HepG2 (cell line): Measurements from ENCODE around the gene SEC14L1. TPM values are rescaled to one million over a fixed set of nuclear protein-coding genes. Genes with fewer than 3 reads are reported as not detected.

Source experiments
- ATAC-seq: fragments of 200-7000 bp; cut with Tn5 transposase; 3 replicates; pipeline ENCODE4 v1.9.1; 2020; ENCODE audit warnings: mild to moderate bottlenecking, moderate library complexity
- BruUV-seq: library from RNA; stranded (reverse); fragments of 400-500 nt; replicated peaks from 2 replicates; lab custom pipeline; 2021; lab: Mats Ljungman, UMichigan
- CTCF ChIA-PET: fragments of 300-600 bp; formaldehyde crosslinking; extraction: SDS; loops from one replicate; lab custom pipeline; 2021; ENCODE audit warnings: low total read pairs, inconsistent platforms, low intra/inter-chr PET ratio; lab: Yijun Ruan, JAX
- POLR2A ChIA-PET: fragments of 350-600 bp; sonication (Branson Sonifier 250); formaldehyde crosslinking; loops from one replicate; lab custom pipeline; 2020; ENCODE audit warnings: antibody characterized with exemption, inconsistent platforms; lab: Yijun Ruan, JAX
- DNase-seq: peaks from one replicate; pipeline ENCODE4 v3.0.0-alpha.2; 2015; ENCODE audit warnings: low spot score
- FAIRE-seq: peaks from 3 replicates; lab custom pipeline; 2011; peaks lifted over from hg19 to GRCh38; lab: Jason Lieb, UNC
- H2AFZ ChIP-seq: one replicate; pipeline ENCODE4 v1.6.1; 2011; ENCODE audit warnings: low read length, inconsistent platforms
- H3K27ac ChIP-seq: fragments of 300-600 bp; 3 replicates; pipeline ENCODE4 v1.8.0; 2011; ENCODE audit warnings: mixed run types, mild to moderate bottlenecking, mixed read lengths, low read length, inconsistent platforms; ENCODE audit not compliant: insufficient read depth; ENCODE audit errors: extremely low read length
- H3K27me3 ChIP-seq, 2 experiments: fragments of 200-600 bp in 1 of 2; 2 replicates in 1 of 2; 3 replicates in 1 of 2; pipeline versions ENCODE4 v1.6.0 to v1.8.0; 2011; ENCODE audit warnings: low read length in 2 of 2, mild to moderate bottlenecking in 2 of 2, moderate library complexity in 2 of 2, inconsistent platforms in 1 of 2; ENCODE audit not compliant: insufficient read depth in 2 of 2, control insufficient read depth in 1 of 2
- H3K36me3 ChIP-seq, 2 experiments: fragments of 200-600 bp in 1 of 2; replicated peaks in 1 of 2; 2 replicates in 1 of 2; 3 replicates in 1 of 2; pipeline versions ENCODE4 v1.5.1 to v1.8.0; 2011; ENCODE audit warnings: low read length in 2 of 2, inconsistent platforms in 1 of 2; ENCODE audit not compliant: insufficient read depth in 2 of 2, control insufficient read depth in 1 of 2
- H3K4me1 ChIP-seq: 2 replicates; pipeline ENCODE4 v1.5.1; 2012; ENCODE audit warnings: low read length, inconsistent platforms; ENCODE audit not compliant: insufficient read depth
- H3K4me2 ChIP-seq: 2 replicates; pipeline ENCODE4 v1.6.0; 2011; ENCODE audit warnings: low read depth, low read length, inconsistent platforms
- H3K4me3 ChIP-seq, 3 experiments: fragments of 200-600 bp in 1 of 3; sonication (generic), shearing (Covaris generic) in 1 of 3; replicated peaks in 1 of 3; 2 replicates each; pipeline ENCODE4 v1.5.1; 2011 to 2016; ENCODE audit warnings: low read length in 3 of 3, inconsistent platforms in 2 of 3, low read depth in 2 of 3, mild to moderate bottlenecking in 2 of 3, control low read depth in 1 of 3, mixed read lengths in 1 of 3; ENCODE audit not compliant: insufficient read depth in 1 of 3
- H3K79me2 ChIP-seq: one replicate; pipeline ENCODE4 v1.6.1; 2011; ENCODE audit warnings: low read length, inconsistent platforms; ENCODE audit not compliant: insufficient read depth
- H3K9ac ChIP-seq: 2 replicates; pipeline ENCODE4 v1.6.0; 2011; ENCODE audit warnings: mild to moderate bottlenecking, low read depth, low read length, inconsistent platforms; ENCODE audit not compliant: insufficient read depth
- H3K9me3 ChIP-seq: 2 replicates; pipeline ENCODE4 v1.5.1; 2012; ENCODE audit warnings: mild to moderate bottlenecking, low read length
- H4K20me1 ChIP-seq: 2 replicates; pipeline ENCODE4 v1.6.0; 2011; ENCODE audit warnings: inconsistent platforms, mild to moderate bottlenecking, low read length, moderate library complexity; ENCODE audit not compliant: insufficient read depth
- CBFB ChIP-seq: sonication (generic); formaldehyde crosslinking; IDR thresholded peaks from 2 replicates; pipeline ENCODE4 v1.4.0; 2020; ENCODE audit warnings: missing genetic modification reagents
- CBX5 ChIP-seq: sonication (generic); formaldehyde crosslinking; IDR thresholded peaks from 2 replicates; pipeline ENCODE4 v1.4.0; 2020; ENCODE audit warnings: missing genetic modification reagents, borderline replicate concordance
- CC2D1A ChIP-seq: sonication (generic); formaldehyde crosslinking; IDR thresholded peaks from 2 replicates; pipeline ENCODE4 v1.8.1; 2023; ENCODE audit warnings: mild to moderate bottlenecking, missing genetic modification reagents
- NFKBIZ ChIP-seq: IDR thresholded peaks from 2 replicates; pipeline ENCODE4 v1.6.1; 2018; ENCODE audit warnings: missing genetic modification reagents, missing compliant biosample characterization
- TBX2 ChIP-seq: sonication (generic); formaldehyde crosslinking; IDR thresholded peaks from 2 replicates; pipeline ENCODE4 v1.5.0; 2020; ENCODE audit warnings: missing genetic modification reagents, mild to moderate bottlenecking, borderline replicate concordance
- TOPORS ChIP-seq: sonication (generic); formaldehyde crosslinking; IDR thresholded peaks from 2 replicates; pipeline ENCODE4 v1.8.0; 2023; ENCODE audit warnings: mild to moderate bottlenecking, missing genetic modification reagents
- ZNF101 ChIP-seq: sonication (generic); formaldehyde crosslinking; IDR thresholded peaks from 2 replicates; pipeline ENCODE4 v1.4.0; 2020; ENCODE audit warnings: mild to moderate bottlenecking, low read depth, missing genetic modification reagents, borderline replicate concordance
- ZNF326 ChIP-seq: sonication (generic); formaldehyde crosslinking; IDR thresholded peaks from 2 replicates; pipeline ENCODE4 v1.4.0; 2020; ENCODE audit warnings: missing genetic modification reagents, borderline replicate concordance
- ZNF720 ChIP-seq: sonication (generic); formaldehyde crosslinking; IDR thresholded peaks from 2 replicates; pipeline ENCODE4 v1.4.0; 2020; ENCODE audit warnings: missing genetic modification reagents
- ZNF883 ChIP-seq: sonication (generic); formaldehyde crosslinking; IDR thresholded peaks from 2 replicates; pipeline ENCODE4 v1.5.1; 2020; ENCODE audit warnings: mild to moderate bottlenecking, missing genetic modification reagents; ENCODE audit errors: not compliant biosample characterization
- WGBS: methylation state at CpG from one replicate; pipeline ENCODE4 v1.1.6; 2017; ENCODE audit warnings: low lambda C conversion rate; 5-methylcytosine and 5-hydroxymethylcytosine counted together
- in situ Hi-C: cut with HindIII; loops from 2 replicates; pipeline ENCODE4 v1.10.0; 2017; ENCODE audit warnings: low pct_unique_long_range_greater_than_20kb; ENCODE audit not compliant: extremely low pct_ligation_motif_present
- intact Hi-C: fragments of 100-400 bp; cut with micrococcal nuclease; formaldehyde crosslinking; loops from one replicate; pipeline ENCODE4 v1.10.0; 2022; ENCODE audit not compliant: unreplicated experiment
- polyA plus RNA-seq, 8 experiments: library from polyadenylated mRNA; depleted of rRNA in 3 of 8; stranded (reverse) in 7 of 8; unstranded in 1 of 8; fragments of >200 nt; fragmentation: Illumina TruSeq in 4 of 8; extraction: Trizol in 4 of 8; gene quantifications; 2 replicates each; pipeline versions ENCODE4 v1.2.1 to v1.2.3, GENCODE V29; 2011 to 2016; ENCODE audit warnings: low read depth in 4 of 8, missing spikeins in 1 of 8, mixed read lengths in 1 of 8; ENCODE audit not compliant: insufficient read depth in 1 of 8
- total RNA-seq, 5 experiments: library from RNA; depleted of rRNA; stranded (reverse); fragments of >200 nt; fragmentation: Illumina TruSeq; extraction: Trizol; gene quantifications; 2 replicates each; pipeline ENCODE4 v1.2.3, GENCODE V29; 2016; ENCODE audit warnings: low read depth in 1 of 5
- TF ChIP-seq, protein P1 (sequence below): sonication (generic); formaldehyde crosslinking; IDR thresholded peaks from 2 replicates; pipeline ENCODE4 v1.5.1; 2020; ENCODE audit warnings: missing genetic modification reagents, mild to moderate bottlenecking, borderline replicate concordance
- TF ChIP-seq, protein P2 (sequence below): sonication (generic); formaldehyde crosslinking; conservative IDR thresholded peaks from 2 replicates; pipeline ENCODE4 v1.8.0; 2022; ENCODE audit warnings: mild to moderate bottlenecking, moderate library complexity, missing genetic modification reagents
- TF ChIP-seq, protein P3 (sequence below): sonication (generic); formaldehyde crosslinking; IDR thresholded peaks from 2 replicates; pipeline ENCODE4 v1.5.0; 2020; ENCODE audit warnings: missing genetic modification reagents, mild to moderate bottlenecking, borderline replicate concordance

The SEC14L1 gene
- total and polyA plus RNA-seq, 2 of the 13 experiments (the other 11 are each of a cell fraction or from before 2014, with no cell fraction given): 26.3 to 43.9 TPM

DNA sequence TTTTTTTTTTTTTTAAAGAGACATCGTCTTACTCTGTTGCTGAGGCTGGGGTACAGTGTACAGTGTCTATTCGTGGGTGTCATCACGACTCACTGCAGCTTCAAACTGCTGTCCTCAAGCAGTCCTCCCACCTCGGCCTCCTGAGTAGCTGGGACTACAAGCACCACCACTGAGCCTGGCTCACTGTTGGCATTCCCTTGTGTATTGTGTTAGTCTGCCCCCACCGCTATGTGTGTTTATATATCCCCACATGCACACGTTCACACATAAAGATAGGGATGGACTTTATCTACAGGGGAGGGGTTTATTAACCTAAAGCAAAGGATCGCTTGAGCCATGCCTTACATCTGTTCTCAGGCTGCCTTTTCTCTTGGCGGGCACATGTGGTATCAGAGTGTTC, 63.8 kb downstream of the SEC14L1 start:
- H3K4me2 ChIP-seq: no peak overlapping the region
- no peak for ATAC-seq
- no TSS peak for BruUV-seq
- ChIA-PET CTCF (no interaction called here), POLR2A (interaction anchor here (0.7 kb wide), 1 partner anchor 9 kb away, joined by 3 read pairs; no protein-coding TSS in a partner anchor)
- 95% methylated on average over 8 of the region's 8 CpGs for WGBS
- no peaks in the 10 kb centered on the region for H3K9me3 ChIP-seq
- no peaks in the 10 kb centered on the region for H3K27me3 ChIP-seq
- H3K9ac ChIP-seq: no peak overlapping the region
- TF ChIP-seq NFKBIZ (CRISPR knock-in tag): no peak
- intact Hi-C loops: no loop called here
- H3K79me2 ChIP-seq: no peaks in the 10 kb centered on the region
- H4K20me1 ChIP-seq: no peaks in the 10 kb centered on the region
- H3K4me1 ChIP-seq: peaks cover 30% of the 10 kb centered on the region
- no peak overlapping the region for H3K27ac ChIP-seq
- FAIRE-seq: no peak
- DNase-seq: no peak
- in situ Hi-C loops: no loop called here
- no peak overlapping the region for H3K4me3 ChIP-seq
- H2AFZ ChIP-seq: no peak overlapping the region
- peaks cover 37 to 70% of the 10 kb centered on the region in 2 experiments for H3K36me3 ChIP-seq

DNA sequence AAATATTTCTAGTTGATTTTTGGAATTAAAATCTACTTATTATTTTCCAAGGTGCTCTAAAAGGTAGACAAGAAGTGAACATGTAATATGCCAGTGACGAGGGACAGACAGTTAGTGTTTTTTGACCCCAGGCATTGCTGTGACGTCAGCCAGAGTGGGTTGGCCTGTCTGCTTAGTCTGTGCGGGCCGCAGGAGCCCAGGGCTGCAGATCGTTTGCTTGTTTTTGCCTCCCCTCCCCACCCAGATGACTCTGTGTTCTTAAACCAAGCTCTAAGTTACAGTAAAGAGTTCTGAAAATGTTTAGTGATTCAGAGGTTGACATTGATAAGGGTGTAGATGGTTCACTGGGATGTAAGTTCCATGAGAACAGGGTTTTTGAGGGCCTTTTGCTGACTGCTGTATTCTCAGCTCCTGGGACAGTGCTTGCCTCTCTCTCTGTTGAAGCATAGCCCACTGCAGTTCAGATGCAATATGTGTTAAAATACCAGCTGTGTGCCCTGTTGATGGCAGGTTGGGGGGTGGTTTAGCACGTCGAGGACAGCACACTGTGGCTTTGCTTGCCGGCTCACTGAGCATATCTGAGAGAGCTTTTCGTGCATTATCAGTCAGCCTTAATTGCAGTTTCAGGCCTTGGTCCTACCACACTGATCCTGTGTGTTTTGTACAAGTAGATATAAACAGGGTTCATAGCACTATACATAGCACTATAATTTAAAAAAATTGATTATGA, 64.8 kb downstream of the SEC14L1 start:
- no peaks in the 10 kb centered on the region for H3K79me2 ChIP-seq
- no peak overlapping the region for H2AFZ ChIP-seq
- no peak overlapping the region for H3K4me2 ChIP-seq
- ChIA-PET CTCF (no interaction called here), POLR2A (no interaction called here)
- no TSS peak for BruUV-seq
- ATAC-seq (no peak), FAIRE-seq (no peak), DNase-seq (no peak)
- in situ Hi-C loops (no loop called here), intact Hi-C loops (loop anchor here (5.0 kb wide), 2 partner anchors 42 to 43 kb away; no protein-coding TSS in a partner anchor)
- peaks cover 37% of the 10 kb centered on the region for H3K4me1 ChIP-seq
- H4K20me1 ChIP-seq: no peaks in the 10 kb centered on the region
- 95% methylated on average over 9 of the region's 9 CpGs for WGBS
- peaks cover 41 to 70% of the 10 kb centered on the region in 2 experiments for H3K36me3 ChIP-seq
- H3K27ac ChIP-seq: no peak overlapping the region
- no peak overlapping the region for H3K9ac ChIP-seq
- H3K4me3 ChIP-seq: no peak overlapping the region
- no peaks in the 10 kb centered on the region for H3K9me3 ChIP-seq
- H3K27me3 ChIP-seq: no peaks in the 10 kb centered on the region
- TF ChIP-seq CBFB (CRISPR knock-in tag): no peak
- no peak for TF ChIP-seq ZNF720 (CRISPR knock-in tag)
- no peak for TF ChIP-seq ZNF101 (CRISPR knock-in tag)
- TF ChIP-seq, protein P1, sequence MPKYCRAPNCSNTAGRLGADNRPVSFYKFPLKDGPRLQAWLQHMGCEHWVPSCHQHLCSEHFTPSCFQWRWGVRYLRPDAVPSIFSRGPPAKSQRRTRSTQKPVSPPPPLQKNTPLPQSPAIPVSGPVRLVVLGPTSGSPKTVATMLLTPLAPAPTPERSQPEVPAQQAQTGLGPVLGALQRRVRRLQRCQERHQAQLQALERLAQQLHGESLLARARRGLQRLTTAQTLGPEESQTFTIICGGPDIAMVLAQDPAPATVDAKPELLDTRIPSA (CRISPR knock-in tag): no peak
- no peak for TF ChIP-seq ZNF883 (CRISPR knock-in tag)
- TF ChIP-seq, protein P2, sequence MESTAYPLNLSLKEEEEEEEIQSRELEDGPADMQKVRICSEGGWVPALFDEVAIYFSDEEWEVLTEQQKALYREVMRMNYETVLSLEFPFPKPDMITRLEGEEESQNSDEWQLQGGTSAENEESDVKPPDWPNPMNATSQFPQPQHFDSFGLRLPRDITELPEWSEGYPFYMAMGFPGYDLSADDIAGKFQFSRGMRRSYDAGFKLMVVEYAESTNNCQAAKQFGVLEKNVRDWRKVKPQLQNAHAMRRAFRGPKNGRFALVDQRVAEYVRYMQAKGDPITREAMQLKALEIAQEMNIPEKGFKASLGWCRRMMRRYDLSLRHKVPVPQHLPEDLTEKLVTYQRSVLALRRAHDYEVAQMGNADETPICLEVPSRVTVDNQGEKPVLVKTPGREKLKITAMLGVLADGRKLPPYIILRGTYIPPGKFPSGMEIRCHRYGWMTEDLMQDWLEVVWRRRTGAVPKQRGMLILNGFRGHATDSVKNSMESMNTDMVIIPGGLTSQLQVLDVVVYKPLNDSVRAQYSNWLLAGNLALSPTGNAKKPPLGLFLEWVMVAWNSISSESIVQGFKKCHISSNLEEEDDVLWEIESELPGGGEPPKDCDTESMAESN (CRISPR knock-in tag): no peak
- no peak for TF ChIP-seq NFKBIZ (CRISPR knock-in tag)
- TF ChIP-seq TBX2 (CRISPR knock-in tag): no peak
- TF ChIP-seq, protein P3, sequence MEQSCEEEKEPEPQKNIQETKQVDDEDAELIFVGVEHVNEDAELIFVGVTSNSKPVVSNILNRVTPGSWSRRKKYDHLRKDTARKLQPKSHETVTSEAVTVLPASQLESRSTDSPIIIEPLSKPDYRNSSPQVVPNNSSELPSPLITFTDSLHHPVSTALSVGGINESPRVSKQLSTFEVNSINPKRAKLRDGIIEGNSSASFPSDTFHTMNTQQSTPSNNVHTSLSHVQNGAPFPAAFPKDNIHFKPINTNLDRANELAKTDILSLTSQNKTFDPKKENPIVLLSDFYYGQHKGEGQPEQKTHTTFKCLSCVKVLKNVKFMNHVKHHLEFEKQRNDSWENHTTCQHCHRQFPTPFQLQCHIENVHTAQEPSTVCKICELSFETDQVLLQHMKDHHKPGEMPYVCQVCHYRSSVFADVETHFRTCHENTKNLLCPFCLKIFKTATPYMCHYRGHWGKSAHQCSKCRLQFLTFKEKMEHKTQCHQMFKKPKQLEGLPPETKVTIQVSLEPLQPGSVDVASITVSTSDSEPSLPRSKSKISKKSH (CRISPR knock-in tag): no peak
- no peak for TF ChIP-seq CC2D1A
- TF ChIP-seq TOPORS (CRISPR knock-in tag): no peak
- TF ChIP-seq CBX5 (CRISPR knock-in tag): no peak
- TF ChIP-seq ZNF326: no peak
